Measurements from ENCODE around the gene RHOB.

RHOB gene

GRCh38 chr2:20494241-20494640 lies 47.4 kb downstream of the RHOB start:
- no peak for DNase-seq (ENCODE audit: low read depth)

- DNase-seq (ENCODE audit: low read depth): peak; percentile 71
These were observed 49.4 kb downstream of the RHOB start for GRCh38 chr2:20496076-20496872.

GRCh38 chr2:20496942-20497341 lies 50.1 kb downstream of the RHOB start:
- DNase-seq (ENCODE audit: low read depth): no peak
